Choroid plexus epithelial cell (primary cell): ENCODE results near the gene FLAD1.
A peak's percentile ranks its signal among the peaks of the same experiment; 100 is the strongest.
"Not testable (repeated sequence)": the region's sequence is repeated elsewhere in the genome, so short reads cannot be mapped to it uniquely, and the experiment has no call there.

Experiments used
- DNase-seq: peaks from one replicate; pipeline ENCODE4 v3.0.0-alpha.2; 2010; ENCODE audit warnings: low read depth
- H3K4me3 ChIP-seq: 2 replicates; pipeline ENCODE4 v1.5.1; 2011; ENCODE audit warnings: low read depth, mild to moderate bottlenecking, control low read depth, low read length, moderate library complexity
- CTCF ChIP-seq: conservative IDR thresholded peaks from 2 replicates; pipeline ENCODE4 v1.5.1; 2011; ENCODE audit warnings: low read depth, mild to moderate bottlenecking, control low read depth, inconsistent platforms, low read length, moderate library complexity

The FLAD1 gene

GRCh38 chr1:154994591-154994990 lies 11.4 kb downstream of the FLAD1 start:
- TF ChIP-seq CTCF = no peak
- DNase-seq = no peak
- H3K4me3 ChIP-seq = no peak overlapping the region

GRCh38 chr1:154995301-154995983 lies 12.3 kb downstream of the FLAD1 start:
- peak; percentile 92 for DNase-seq
- peak; percentile 52 for TF ChIP-seq CTCF
- H3K4me3 ChIP-seq = not testable (repeated sequence)

- no peak overlapping the region for H3K4me3 ChIP-seq
- DNase-seq = no peak
Observed at GRCh38 chr1:154996966-154997701, 14.0 kb downstream of the FLAD1 start.

GRCh38 chr1:154998201-154998780 lies 15.1 kb downstream of the FLAD1 start:
- no peak overlapping the region for H3K4me3 ChIP-seq
- peak; percentile 9 for TF ChIP-seq CTCF
- no peak for DNase-seq

More at GRCh38 chr1:154996966-154997701, 14.0 kb downstream of the FLAD1 start:
- no peak for TF ChIP-seq CTCF

- peak; percentile 96 for TF ChIP-seq CTCF
- peak overlapping the region; percentile 78 for H3K4me3 ChIP-seq
- DNase-seq = peak; percentile 72
Observed at GRCh38 chr1:154998818-154999570, 15.8 kb downstream of the FLAD1 start.

- peak overlapping the region; percentile 78 for H3K4me3 ChIP-seq
- TF ChIP-seq CTCF = no peak
- DNase-seq = no peak
Observed at GRCh38 chr1:154999571-155000410, 16.6 kb downstream of the FLAD1 start.
